Urinary bladder (tissue), 4 donors: Measurements from ENCODE around the gene TBCB. TPM values are rescaled to one million over a fixed set of nuclear protein-coding genes. Genes with fewer than 3 reads are reported as not detected.

Experiments used
- DNase-seq: peaks from one replicate; pipeline ENCODE4 v3.0.0-alpha.2; 2015; ENCODE audit errors: extremely low spot score
- H3K27ac ChIP-seq: one replicate; pipeline ENCODE4 v1.5.1; 2013; ENCODE audit warnings: low read depth, mild to moderate bottlenecking, moderate library complexity
- H3K36me3 ChIP-seq: one replicate; pipeline ENCODE4 v1.6.1; 2013; ENCODE audit warnings: mild to moderate bottlenecking, moderate library complexity; ENCODE audit not compliant: insufficient read depth
- H3K4me1 ChIP-seq: one replicate; pipeline ENCODE4 v1.6.1; 2013; ENCODE audit warnings: mild to moderate bottlenecking, moderate library complexity; ENCODE audit not compliant: insufficient read depth
- H3K4me3 ChIP-seq: one replicate; pipeline ENCODE4 v1.5.1; 2013; ENCODE audit warnings: low read depth, low read length
- WGBS: extraction: QIAGEN DNeasy Blood & Tissue Kit; methylation state at CpG from one replicate; pipeline ENCODE4 v1.1.7; 2013; 5-methylcytosine and 5-hydroxymethylcytosine counted together
- polyA plus RNA-seq: library from polyadenylated mRNA; stranded (reverse); fragments of 200-250 nt; gene quantifications from one replicate; pipeline ENCODE4 v1.2.3, GENCODE V29; 2013
- total RNA-seq: library from RNA; depleted of rRNA; stranded (reverse); fragments of >200 nt; gene quantifications from one replicate; pipeline ENCODE4 v1.2.3, GENCODE V29; 2014
- donor health status: healthy with polysubstance abuse.
- donor health status: healthy.

The TBCB gene
- total and polyA plus RNA-seq, 2 donors, result 80.6 to 278 TPM

DNA sequence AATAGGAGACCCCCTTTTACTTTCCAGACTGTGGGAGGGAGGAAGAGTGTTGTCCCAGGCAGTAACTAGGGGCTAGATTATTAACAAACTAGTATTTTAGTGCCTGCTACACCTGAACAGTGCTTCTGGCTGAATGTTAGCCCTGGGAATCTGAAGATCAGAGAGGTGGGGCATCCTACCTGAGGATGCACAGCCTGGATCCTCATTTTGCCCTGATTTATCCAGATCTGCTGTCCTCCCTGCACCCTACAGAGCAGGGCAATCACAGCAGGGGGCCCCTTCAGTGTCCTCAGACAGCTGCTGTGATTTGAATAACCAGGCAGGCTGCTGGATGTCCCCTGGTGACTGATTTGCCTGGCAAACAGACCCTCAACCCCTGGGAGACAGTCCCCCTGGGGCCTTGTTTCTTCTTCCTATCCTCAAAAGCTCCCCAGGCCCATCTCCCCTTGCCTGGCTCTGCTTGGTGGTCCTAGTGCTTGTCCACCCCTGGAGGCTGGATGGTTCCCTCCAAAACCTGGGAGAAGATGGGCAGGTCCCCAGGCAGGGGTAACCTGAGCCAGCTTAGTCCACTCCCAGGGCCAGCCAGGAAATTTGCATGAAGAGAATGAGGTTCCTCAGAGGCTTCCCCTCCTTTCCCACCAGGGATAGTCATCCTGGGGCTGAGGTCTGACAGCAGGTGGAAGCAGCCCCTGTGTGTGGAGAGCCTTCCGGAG, 4.6 kb upstream of the TBCB start, which contains the start of gene OVOL3:
Gene OVOL3 (plus strand): TSS at position 657 of the 713 bp plus-strand sequence. CDS start 60 bp downstream, outside the sequence.
- peaks cover 2% of the 10 kb centered on the region for H3K36me3 ChIP-seq
- WGBS, result 73% methylated on average over 1 of the region's 1 CpG

DNA sequence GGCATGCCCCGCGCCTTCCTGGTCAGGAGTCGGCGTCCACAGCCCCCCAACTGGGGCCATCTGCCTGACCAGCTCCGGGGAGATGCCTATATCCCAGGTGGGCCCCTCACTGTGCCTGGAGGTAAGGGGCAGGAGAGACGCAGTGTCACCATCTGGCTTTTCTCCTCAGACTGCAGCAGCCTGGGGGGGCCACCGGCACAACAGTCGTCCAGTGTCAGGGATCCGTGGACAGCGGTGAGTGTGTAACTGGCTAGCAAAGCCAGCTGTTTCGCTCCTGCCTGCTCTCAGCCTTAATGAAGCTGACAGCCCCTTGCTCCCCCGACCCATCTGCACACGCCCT, 4.1 kb upstream of the TBCB start:
- H3K4me3 ChIP-seq, result no peak overlapping the region
- 73% methylated on average over 13 of the region's 13 CpGs for WGBS
- H3K4me1 ChIP-seq, result no peaks in the 10 kb centered on the region
- DNase-seq, result no peak
- peaks cover 2% of the 10 kb centered on the region for H3K36me3 ChIP-seq
- H3K27ac ChIP-seq, result no peak overlapping the region

More for the DNA sequence above, 4.6 kb upstream of the TBCB start, which contains the start of gene OVOL3:
- Histone ChIP-seq H3K4me3 (no peak within 1 kb of the TSS), H3K4me1 (no peaks in the 10 kb centered on the region), H3K27ac (no peak within 1 kb of the TSS)
- no peak for DNase-seq

- Histone ChIP-seq H3K4me3 (no peak overlapping the region), H3K36me3 (peaks cover 2% of the 10 kb centered on the region), H3K4me1 (no peaks in the 10 kb centered on the region), H3K27ac (no peak overlapping the region)
- WGBS, result 95% methylated on average over 10 of the region's 10 CpGs
- DNase-seq, result no peak
Measured at GRCh38 chr19:36112678-36113077, 2.6 kb upstream of the TBCB start.

DNA sequence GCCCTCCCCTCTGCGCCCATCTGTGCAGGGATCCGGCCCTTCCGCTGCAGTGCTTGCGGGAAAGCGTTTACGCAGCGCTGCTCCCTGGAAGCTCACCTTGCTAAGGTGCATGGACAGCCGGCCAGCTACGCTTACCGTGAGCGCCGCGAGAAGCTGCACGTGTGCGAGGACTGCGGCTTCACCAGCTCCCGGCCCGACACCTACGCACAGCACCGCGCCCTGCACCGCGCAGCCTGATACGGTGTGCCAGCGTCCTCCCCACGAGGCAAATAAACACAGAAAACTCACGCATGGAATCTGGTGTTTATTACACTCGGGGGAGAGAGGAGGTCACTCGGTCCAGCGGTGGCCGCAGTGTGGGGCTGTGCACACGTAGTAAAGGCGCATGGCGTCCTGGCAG, 1.8 kb upstream of the TBCB start:
- WGBS, result 89% methylated on average over 34 of the region's 34 CpGs
- DNase-seq, result no peak
- Histone ChIP-seq H3K36me3 (peaks cover 2% of the 10 kb centered on the region), H3K4me1 (no peaks in the 10 kb centered on the region), H3K27ac (no peak overlapping the region), H3K4me3 (no peak overlapping the region)

DNA sequence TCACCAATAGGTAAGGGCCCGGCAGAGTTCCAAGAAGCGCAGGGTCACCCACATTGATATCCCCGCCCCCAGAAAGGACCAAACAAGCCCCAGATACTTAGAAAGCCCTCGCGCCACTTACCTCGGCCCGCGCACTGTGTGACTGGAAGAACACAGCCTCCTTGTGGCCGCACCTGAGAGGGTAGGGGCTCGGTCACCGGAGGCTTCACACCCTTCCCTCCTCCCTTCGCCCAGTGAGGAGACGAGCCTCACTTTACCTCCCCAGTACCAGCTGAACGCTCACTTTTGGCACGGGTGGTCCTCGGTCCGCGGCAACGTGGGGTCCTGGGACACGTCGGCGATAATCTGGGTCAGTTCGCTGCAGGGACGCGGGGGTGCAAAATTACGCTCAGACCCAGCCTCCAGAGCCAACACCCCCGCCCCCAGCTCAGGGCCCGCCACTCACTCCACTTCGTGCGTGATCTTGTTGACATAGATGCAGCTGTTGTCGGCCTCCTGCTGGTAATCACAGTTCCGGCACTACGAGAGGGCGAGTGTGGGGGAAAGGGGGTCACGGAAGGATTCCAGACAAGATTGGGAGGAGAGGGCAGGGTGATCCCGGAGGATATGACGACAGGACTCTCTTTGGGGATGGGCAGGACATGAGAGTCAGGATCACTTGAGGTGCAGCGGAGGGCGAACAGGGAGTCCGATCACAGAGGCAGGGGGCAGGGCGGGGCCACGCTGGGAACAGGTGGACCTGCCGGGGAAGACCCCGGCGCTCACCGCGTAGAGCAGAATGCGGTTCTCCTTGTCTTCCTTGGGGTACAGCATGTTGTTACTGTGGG, 1.2 kb upstream of the TBCB start:
- H3K4me1 ChIP-seq, result no peaks in the 10 kb centered on the region
- 8% methylated on average over 48 of the region's 48 CpGs for WGBS
- H3K27ac ChIP-seq, result peak overlapping the region; percentile 73
- peak overlapping the region; percentile 58 for H3K4me3 ChIP-seq
- H3K36me3 ChIP-seq, result peaks cover 2% of the 10 kb centered on the region
- no peak for DNase-seq

GRCh38 chr19:36114721-36115452, 381 bp upstream of the TBCB start, which contains the start of gene POLR2I:
POLR2I (minus strand) TSS chr19:36114875; CDS start chr19:36114856, 19 bp downstream.
- Histone ChIP-seq H3K27ac (peak within 1 kb of the TSS; percentile 73), H3K4me1 (no peaks in the 10 kb centered on the region), H3K36me3 (peaks cover 4% of the 10 kb centered on the region), H3K4me3 (peak within 1 kb of the TSS; percentile 71)
- peak; percentile 99 for DNase-seq
- WGBS, result under 1% methylated on average over 60 of the region's 60 CpGs

GRCh38 chr19:36116344-36116637, 1.0 kb downstream of the TBCB start:
- Histone ChIP-seq H3K4me3 (no peak overlapping the region), H3K36me3 (peaks cover 2% of the 10 kb centered on the region)

DNA sequence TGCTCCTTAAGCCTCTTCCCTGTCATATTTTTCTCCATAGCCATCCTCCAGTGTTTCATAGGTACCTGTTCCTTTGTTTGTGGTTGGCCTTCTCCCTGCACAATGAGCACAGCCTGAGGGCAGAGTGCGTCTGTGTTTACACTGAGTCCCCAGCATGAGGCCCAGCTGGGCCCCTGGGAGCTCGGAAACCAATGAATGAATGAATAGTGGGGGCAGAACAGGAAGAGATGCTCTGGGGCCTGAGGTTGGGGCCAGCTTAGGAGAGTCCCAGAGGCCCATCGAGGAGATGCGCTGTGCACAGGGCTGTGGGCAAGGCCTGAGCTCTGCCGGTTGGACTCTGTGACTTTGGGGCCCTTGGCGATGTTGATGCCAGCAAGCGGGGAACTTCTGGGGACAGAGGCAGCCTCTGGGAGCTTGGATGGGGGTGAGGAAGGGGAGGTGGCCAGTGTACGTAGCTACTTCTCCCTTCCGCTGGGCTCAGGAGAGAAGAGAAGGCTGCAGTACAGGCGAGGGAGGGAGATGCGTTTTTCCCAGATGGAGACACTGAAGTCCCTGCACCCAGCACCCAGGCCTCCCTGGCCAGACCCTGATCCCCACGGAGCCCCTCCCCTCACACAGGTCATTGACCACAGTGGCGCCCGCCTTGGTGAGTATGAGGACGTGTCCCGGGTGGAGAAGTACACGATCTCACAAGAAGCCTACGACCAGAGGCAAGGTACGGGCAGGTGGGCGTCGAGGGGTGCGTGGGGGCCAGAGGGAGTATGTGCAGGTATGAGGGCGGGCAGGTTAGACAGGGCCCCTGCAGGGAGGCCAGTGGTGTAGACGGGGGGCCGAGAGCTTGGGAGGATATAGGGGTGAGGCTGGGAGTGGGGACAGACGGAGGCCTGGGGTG, 5.1 kb downstream of the TBCB start:
- peaks cover 5% of the 10 kb centered on the region for H3K36me3 ChIP-seq
- DNase-seq, result no peak
- WGBS, result 88% methylated on average over 26 of the region's 26 CpGs
- H3K4me3 ChIP-seq, result no peak overlapping the region
- H3K27ac ChIP-seq, result no peak overlapping the region
- H3K4me1 ChIP-seq, result no peaks in the 10 kb centered on the region

More at GRCh38 chr19:36116344-36116637, 1.0 kb downstream of the TBCB start:
- no peak for DNase-seq
- 85% methylated on average over 1 of the region's 1 CpG for WGBS
- H3K27ac ChIP-seq, result no peak overlapping the region
- no peaks in the 10 kb centered on the region for H3K4me1 ChIP-seq

DNA sequence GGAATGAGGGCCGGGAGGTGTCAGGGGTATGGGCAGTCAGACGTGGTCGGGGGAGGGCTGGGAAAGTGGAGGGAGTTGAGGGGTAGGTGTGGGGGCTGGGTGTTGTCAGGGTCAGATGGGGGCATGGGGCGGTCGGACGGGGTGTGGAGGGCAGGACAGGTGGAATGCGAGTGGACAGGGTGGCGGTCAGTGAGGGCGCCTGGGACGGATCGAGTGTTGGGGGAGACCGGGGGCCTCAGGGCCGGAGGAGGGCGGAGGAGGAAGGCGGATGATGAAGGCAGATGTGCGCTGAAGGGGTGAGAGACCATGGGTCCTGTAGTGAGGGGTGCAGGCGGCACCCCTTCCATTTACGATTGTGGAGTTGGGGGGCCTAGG, 5.7 kb downstream of the TBCB start:
- no peak overlapping the region for H3K4me3 ChIP-seq
- peaks cover 5% of the 10 kb centered on the region for H3K36me3 ChIP-seq
- no peak for DNase-seq
- no peak overlapping the region for H3K27ac ChIP-seq
- WGBS, result 91% methylated on average over 18 of the region's 18 CpGs
- no peaks in the 10 kb centered on the region for H3K4me1 ChIP-seq

GRCh38 chr19:36121486-36122124, 6.3 kb downstream of the TBCB start:
- Histone ChIP-seq H3K4me1 (no peaks in the 10 kb centered on the region), H3K4me3 (no peak overlapping the region), H3K27ac (no peak overlapping the region), H3K36me3 (peaks cover 5% of the 10 kb centered on the region)
- DNase-seq, result no peak
- 88% methylated on average over 49 of the region's 49 CpGs for WGBS

DNA sequence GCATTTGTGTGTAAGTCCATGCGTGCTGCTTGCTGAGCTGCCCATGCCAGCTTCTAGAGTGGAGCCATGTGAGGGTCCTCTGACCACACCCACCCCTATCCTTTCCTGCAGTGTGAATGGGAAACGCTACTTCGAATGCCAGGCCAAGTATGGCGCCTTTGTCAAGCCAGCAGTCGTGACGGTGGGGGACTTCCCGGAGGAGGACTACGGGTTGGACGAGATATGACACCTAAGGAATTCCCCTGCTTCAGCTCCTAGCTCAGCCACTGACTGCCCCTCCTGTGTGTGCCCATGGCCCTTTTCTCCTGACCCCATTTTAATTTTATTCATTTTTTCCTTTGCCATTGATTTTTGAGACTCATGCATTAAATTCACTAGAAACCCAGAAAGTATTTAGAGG, 10.3 kb downstream of the TBCB start:
- WGBS, result 81% methylated on average over 9 of the region's 9 CpGs
- H3K36me3 ChIP-seq, result peaks cover 3% of the 10 kb centered on the region
- H3K27ac ChIP-seq, result no peak overlapping the region

DNA sequence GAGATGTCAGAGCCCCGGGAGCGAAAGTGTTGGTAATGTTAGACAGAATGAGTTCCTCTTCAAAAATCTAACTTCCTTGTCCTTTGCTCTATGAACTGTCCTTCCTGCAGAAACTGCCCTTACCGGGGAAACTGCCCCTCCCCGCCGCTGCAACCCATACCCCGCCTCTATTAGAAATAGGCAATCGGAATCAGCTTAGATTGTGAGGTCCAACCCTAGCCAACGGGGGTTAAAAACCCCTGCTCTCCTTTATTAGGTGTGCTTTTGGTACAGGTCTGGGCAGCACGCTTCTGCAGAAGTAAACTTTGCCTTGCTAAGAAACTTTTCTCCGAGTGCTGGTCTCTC, 13.1 kb downstream of the TBCB start:
- Histone ChIP-seq H3K4me3 (peak overlapping the region; percentile 22), H3K27ac (peak overlapping the region; percentile 63)
- WGBS, result 11% methylated on average over 10 of the region's 10 CpGs

More for the DNA sequence above, 10.3 kb downstream of the TBCB start:
- Histone ChIP-seq H3K4me1 (no peaks in the 10 kb centered on the region), H3K4me3 (no peak overlapping the region)
- no peak for DNase-seq

More for the DNA sequence above, 13.1 kb downstream of the TBCB start:
- DNase-seq, result no peak
- peaks cover 3% of the 10 kb centered on the region for H3K36me3 ChIP-seq
- H3K4me1 ChIP-seq, result peaks cover 3% of the 10 kb centered on the region
